ENCODE data around the gene ZKSCAN1.
"Not testable (repeated sequence)": the region's sequence is repeated elsewhere in the genome, so short reads cannot be mapped to it uniquely, and the experiment has no call there.

The ZKSCAN1 gene

GRCh38 chr7:100015232-100016214, at the start of gene ZKSCAN1:
TSS of gene ZKSCAN1 (plus strand) at chr7:100015596. CDS start at chr7:100023507, 7,911 bp downstream.
- DNase-seq = peak; percentile 82

DNA sequence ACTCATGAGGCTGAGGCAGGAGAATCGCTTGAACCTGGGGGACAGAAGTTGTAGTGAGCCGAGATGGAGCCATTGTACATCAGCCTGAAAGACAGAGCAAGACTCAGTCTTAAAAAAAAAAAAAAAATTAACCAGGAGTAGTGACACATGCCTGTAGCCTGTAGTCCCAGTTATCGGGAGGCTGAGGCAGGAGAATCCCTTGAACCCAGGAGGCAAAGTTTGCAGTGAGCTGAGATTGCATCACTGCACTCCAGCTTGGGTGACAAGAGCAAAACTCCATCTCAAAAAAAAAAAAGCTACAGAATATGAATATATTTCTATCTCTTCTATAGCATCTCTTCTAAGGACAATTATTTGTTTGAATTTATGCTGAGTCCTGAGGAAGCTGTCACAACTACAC, 46.1 kb upstream of the ZKSCAN1 start:
- DNase-seq = no peak

- DNase-seq = not testable (repeated sequence)
Measured at GRCh38 chr7:99969813-99970212, 45.6 kb upstream of the ZKSCAN1 start.

GRCh38 chr7:99971242-99971641, 44.2 kb upstream of the ZKSCAN1 start:
- no peak for DNase-seq

- DNase-seq = not testable (repeated sequence)
Measured at GRCh38 chr7:99973817-99974216, 41.6 kb upstream of the ZKSCAN1 start.

GRCh38 chr7:99974681-99975080, 40.7 kb upstream of the ZKSCAN1 start:
- DNase-seq = no peak

GRCh38 chr7:99975782-99976521, 39.4 kb upstream of the ZKSCAN1 start, which contains the start of gene AZGP1:
TSS of gene AZGP1 (minus strand) at chr7:99976031. CDS start at chr7:99976020, 11 bp downstream.
- no peak for DNase-seq

DNA sequence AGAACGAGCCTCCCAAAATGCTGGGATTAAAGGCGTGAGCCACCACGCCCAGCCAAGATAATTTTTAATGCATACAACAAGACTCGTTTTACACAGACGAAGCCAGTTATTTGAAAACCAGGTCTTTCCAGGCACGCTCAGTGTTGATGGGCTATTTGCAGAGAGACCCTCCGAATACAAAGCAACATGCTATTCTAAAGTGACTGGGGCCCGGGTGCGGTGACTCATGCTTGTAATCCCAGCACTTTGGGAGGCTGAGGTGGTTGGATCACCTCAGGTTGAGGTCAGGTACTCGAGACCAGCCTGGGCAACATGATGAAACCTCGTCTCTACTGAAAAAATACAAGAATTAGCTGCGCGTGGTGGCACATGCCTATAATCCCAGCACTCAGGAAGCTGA, 38.8 kb upstream of the ZKSCAN1 start:
- no peak for DNase-seq

- peak; percentile 68 for DNase-seq
Measured at GRCh38 chr7:99979814-99980225, 35.6 kb upstream of the ZKSCAN1 start.

DNA sequence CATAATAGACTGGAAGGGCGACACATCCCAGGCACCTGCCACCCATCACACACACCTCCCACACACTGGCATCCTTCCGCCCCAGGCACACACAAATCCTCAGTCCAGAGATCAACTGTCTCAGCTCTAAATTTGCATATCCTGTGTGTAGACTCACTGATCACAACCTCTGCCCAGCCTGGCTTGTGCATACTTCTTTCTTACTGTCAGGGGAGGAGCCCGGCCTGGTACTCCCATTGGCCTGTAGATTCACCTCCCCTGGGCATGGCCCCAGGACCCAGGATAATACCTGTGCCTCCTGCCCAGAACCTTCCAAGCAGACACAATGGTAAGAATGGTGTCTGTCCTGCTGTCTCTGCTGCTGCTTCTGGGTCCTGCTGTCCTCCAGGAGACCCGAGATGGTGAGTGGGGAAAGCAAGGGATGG, 34.9 kb upstream of the ZKSCAN1 start:
- DNase-seq = not testable (repeated sequence)

- not testable (repeated sequence) for DNase-seq
Measured at GRCh38 chr7:99981066-99981465, 34.3 kb upstream of the ZKSCAN1 start.

DNA sequence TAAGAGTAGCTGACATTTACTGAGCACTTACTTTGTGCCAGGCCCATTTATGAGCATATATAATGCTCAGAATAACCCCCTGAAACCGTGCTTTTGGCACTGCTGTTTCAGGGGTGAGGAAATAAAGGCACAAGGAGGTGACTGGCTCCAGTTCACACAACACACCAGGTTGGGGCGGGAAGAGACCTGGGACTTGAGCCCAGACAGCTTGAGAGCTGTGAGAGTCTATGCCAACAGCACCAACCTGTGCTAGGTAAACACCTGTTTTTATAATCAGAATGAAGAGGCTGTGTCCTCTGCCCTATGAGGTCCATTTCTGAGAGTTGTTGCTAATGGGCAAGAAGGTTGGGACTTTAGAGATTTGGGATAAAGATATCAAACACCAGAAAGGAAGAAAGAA, 30.8 kb upstream of the ZKSCAN1 start:
- DNase-seq = no peak

- not testable (repeated sequence) for DNase-seq
Measured at GRCh38 chr7:99987306-99987705, 28.1 kb upstream of the ZKSCAN1 start.

DNA sequence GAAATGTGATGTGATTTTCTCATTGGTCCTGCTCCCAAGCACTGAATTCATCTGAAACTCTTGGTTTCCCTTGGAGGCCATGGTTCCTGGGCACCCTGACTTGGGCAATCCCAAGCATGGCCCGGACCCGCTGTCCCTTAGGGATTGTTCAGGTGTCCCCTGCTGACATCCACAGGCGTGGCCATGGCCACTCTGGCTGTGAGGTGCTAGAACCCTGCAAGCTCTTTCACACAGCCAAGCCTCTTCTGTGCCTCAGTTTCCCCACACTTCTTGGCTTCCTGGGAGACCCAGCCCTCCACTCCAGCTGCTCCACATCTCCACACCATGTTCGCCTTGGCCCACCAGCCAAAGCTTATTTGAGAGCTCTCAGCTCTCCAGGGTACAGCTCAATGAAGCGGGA, 27.6 kb upstream of the ZKSCAN1 start:
- no peak for DNase-seq

DNA sequence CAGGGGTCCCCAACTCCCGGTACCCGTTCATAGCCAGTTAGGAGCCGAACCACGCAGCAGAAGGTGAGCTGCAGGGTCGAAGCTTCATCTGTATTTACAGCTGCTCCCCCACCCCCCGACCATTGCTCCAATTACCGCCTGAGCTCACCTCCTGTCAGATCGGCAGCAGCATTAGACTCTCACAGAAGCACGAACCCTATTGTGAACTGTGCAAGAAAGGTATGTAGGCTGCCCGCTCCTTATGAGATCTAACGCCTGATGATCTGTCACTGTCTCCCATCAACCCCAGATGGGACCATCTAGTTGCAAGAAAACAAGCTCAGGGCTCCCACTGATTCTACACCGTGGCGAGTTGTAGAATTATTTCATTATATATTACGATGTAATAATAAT, 24.9 kb upstream of the ZKSCAN1 start:
- DNase-seq = no peak

GRCh38 chr7:99991543-99991942, 23.9 kb upstream of the ZKSCAN1 start:
- DNase-seq = not testable (repeated sequence)

DNA sequence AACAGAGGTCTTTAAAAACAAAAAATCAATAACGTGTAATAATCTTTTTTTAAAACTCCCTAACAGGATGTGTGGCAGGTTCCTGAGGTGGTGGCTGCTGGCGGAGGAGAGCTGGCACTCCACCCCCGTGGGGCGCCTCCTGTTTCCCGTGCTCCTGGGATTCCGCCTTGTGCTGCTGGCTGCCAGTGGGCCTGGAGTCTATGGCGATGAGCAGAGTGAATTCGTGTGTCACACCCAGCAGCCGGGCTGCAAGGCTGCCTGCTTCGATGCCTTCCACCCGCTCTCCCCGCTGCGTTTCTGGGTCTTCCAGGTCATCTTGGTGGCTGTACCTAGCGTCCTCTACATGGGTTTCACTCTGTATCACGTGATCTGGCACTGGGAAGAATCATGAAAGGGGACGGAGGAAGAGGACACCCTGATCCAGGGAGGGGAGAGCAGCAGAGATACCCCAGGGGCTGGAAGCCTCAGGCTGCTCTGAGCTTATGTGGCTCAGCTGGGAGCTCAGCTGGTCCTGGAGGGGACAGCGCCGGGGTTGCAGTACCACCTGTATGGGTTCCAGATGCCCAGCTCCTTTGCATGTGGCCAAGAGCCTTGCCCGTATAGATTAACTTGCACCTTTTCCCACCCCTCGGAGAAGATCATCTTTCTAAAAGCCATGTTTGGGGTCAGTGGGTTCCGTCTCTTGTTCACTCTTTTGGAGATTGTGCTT, 22.9 kb upstream of the ZKSCAN1 start:
- DNase-seq = no peak

- no peak for DNase-seq
Measured at GRCh38 chr7:99994819-99995218, 20.6 kb upstream of the ZKSCAN1 start.

GRCh38 chr7:99996755-99997544, 18.4 kb upstream of the ZKSCAN1 start:
- no peak for DNase-seq

DNA sequence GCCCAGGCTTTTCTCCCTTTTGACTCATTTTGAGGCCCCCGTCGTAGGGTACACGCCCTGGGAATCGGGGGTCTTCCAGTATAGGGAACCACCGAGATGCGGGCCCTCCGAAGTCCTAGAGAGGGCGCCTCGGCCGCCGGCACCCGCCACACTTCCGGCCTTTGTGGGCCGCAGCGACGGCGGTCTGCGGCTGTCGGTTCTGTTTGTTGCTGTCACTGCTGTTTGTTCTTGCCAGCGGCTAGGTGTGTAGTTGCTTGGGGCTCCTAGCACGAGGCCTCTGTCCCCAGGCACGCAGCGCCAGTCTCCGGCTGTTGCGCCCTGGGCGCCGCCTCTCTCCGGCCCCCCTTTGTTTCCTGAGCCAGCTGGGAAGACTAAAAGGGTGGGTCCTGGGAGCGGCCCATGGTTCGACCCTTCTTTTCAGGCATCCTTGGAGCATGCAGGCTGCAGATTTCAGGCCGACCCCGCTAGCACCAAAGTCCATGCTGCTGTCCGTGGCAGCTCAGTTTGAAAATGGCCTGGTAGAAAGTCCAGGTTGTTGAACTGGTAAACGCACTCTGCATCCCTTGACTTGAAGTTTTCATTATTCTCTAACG, 17.8 kb upstream of the ZKSCAN1 start:
- peak; percentile 62 for DNase-seq

- no peak for DNase-seq
Measured at GRCh38 chr7:100000239-100000638, 15.2 kb upstream of the ZKSCAN1 start.
